ENCODE results near the gene MORN1. TPM values are rescaled to one million over a fixed set of nuclear protein-coding genes. Genes with fewer than 3 reads are reported as not detected.
A peak's percentile ranks its signal among the peaks of the same experiment; 100 is the strongest.

The MORN1 gene
- total and polyA plus RNA-seq, 9 of the 15 experiments (the other 6 are each of a cell fraction or from before 2014, with no cell fraction given): 0.24 to 9.3 (median 4.2) TPM

DNA sequence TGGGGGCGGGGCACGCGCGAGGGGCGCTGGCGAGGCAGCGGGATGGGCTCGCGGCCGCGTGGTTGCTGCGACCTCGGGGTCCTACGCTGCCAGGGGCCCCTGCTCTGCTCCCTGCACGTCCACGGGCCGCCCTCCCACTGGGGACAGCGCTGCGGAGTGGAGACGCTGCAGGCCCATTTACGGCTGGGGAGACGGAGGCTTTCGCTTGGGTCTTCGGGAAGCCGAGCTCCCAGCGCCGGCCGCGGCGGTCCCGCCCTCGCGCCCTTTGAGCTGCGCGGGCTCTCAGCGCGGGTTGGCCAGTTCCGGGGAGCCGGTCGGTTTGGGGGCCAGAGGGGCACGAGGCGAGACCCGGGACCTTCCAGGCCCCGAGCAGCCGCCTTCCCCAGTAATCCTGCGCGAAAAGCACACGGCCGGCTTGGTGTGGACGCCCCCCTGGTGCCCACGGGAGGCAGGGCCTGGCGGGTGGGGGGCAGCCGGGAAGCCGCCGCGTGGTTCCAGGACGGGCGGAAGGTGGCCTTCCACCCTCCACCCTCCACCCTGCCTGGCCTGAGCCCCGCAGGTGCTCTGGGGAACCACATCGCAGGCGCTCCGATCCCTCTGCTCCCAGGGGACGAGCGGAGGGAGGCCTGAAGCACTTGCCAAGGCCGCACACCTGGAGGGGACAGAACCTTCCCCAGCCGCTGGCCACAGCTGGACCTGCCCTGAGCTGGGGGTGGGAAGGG, 21.6 kb upstream of the MORN1 start (continued):
- TF ChIP-seq DDX20 (tag; IDR thresholded peaks at IDR 0.05; ENCODE audit: low read depth): no peak
- TF ChIP-seq ZNF707 (CRISPR knock-in tag; conservative IDR thresholded peaks at IDR 0.05): no peak
- TF ChIP-seq CTCF (IDR thresholded peaks at IDR 0.05 in 2 of 3, conservative IDR thresholded peaks at IDR 0.05 in 1 of 3; ENCODE audit: insufficient read depth in 2 of 3, low read depth in 1 of 3, low read length in 3 of 3): 0 out of 6 replicates have a peak, but pooled peaks of 1 of the 3 experiments have one; percentile 4
- no peak for TF ChIP-seq RBM15 (IDR thresholded peaks at IDR 0.05; ENCODE audit: insufficient read depth, low read length)
- TF ChIP-seq, protein P1, sequence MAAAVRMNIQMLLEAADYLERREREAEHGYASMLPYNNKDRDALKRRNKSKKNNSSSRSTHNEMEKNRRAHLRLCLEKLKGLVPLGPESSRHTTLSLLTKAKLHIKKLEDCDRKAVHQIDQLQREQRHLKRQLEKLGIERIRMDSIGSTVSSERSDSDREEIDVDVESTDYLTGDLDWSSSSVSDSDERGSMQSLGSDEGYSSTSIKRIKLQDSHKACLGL (CRISPR knock-in tag; IDR thresholded peaks at IDR 0.05; ENCODE audit: borderline replicate concordance, poor library complexity, severe bottlenecking): no peak
- TF ChIP-seq MCM3 (IDR thresholded peaks at IDR 0.05): no peak
- peak; percentile 74 for TF ChIP-seq POLR2A (conservative IDR thresholded peaks at IDR 0.05)
- TF ChIP-seq NFE2L1 (tag; IDR thresholded peaks at IDR 0.05; ENCODE audit: borderline replicate concordance, low read depth): no peak
- no peak for TF ChIP-seq CBX2 (IDR thresholded peaks at IDR 0.05; ENCODE audit: insufficient read depth, low read length, poor library complexity, severe bottlenecking)
- no peak for TF ChIP-seq ZNF586 (CRISPR knock-in tag; conservative IDR thresholded peaks at IDR 0.05)
- TF ChIP-seq, protein P2, sequence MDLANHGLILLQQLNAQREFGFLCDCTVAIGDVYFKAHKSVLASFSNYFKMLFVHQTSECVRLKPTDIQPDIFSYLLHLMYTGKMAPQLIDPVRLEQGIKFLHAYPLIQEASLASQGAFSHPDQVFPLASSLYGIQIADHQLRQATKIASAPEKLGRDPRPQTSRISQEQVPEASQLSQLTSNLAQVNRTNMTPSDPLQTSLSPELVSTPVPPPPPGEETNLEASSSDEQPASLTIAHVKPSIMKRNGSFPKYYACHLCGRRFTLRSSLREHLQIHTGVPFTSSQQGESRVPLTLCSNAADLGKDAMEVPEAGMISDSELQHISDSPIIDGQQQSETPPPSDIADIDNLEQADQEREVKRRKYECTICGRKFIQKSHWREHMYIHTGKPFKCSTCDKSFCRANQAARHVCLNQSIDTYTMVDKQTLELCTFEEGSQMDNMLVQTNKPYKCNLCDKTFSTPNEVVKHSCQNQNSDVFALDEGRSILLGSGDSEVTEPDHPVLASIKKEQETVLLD (IDR thresholded peaks at IDR 0.05): no peak
- no peak; the same call in none of the 2 replicates for TF ChIP-seq CTBP1 (IDR thresholded peaks at IDR 0.05; ENCODE audit: borderline replicate concordance)
- TF ChIP-seq SREBF2 (CRISPR knock-in tag; IDR thresholded peaks at IDR 0.05): no peak
- TF ChIP-seq NEUROD1 (IDR thresholded peaks at IDR 0.05; ENCODE audit: borderline replicate concordance, low read depth, low read length, partially characterized antibody): no peak
- no peak for TF ChIP-seq ZNF696 (CRISPR knock-in tag; conservative IDR thresholded peaks at IDR 0.05)

All from K562 (cell line).